Subcutaneous adipose tissue (tissue), 4 donors: ENCODE results near the gene ANGPT4. TPM values are rescaled to one million over a fixed set of nuclear protein-coding genes. Genes with fewer than 3 reads are reported as not detected.

Experiments
- total RNA-seq, 4 donors: library from RNA; depleted of rRNA; stranded (reverse); fragments of >200 nt; gene quantifications; one replicate each; pipeline ENCODE4 v1.1.0, GENCODE V29; 2016
- TF ChIP-seq, protein P1 (sequence below): fragments of 450-650 bp; IDR thresholded peaks from one replicate; pipeline ENCODE4 v1.5.1; 2016; ENCODE audit warnings: low read depth, mild to moderate bottlenecking, control low read depth, antibody characterized with exemption, moderate library complexity

ANGPT4 gene
- total RNA-seq, 4 donors from 2014 or later = 2.3 to 106 (median 8.7) TPM

DNA sequence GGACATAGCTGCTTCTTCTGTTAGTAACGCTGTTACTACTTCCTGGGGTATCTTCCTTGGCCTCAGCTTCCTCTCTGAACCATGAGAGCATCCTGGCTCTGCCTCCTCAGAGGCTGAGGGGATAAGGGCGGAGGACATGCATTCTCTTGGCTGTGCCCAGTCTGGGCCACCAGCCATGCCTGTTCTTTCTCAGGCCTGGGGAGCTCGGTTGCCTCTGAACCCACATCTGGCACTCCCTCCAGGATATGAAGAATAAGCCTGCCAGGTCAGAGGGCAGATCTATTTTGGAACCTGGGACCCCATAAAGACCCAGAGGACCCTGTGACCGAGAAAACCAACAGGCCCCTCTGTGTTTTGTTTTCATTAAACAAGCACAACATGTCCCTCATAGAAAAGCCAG lies 6.6 kb upstream of the ANGPT4 start:
- TF ChIP-seq, protein P1, sequence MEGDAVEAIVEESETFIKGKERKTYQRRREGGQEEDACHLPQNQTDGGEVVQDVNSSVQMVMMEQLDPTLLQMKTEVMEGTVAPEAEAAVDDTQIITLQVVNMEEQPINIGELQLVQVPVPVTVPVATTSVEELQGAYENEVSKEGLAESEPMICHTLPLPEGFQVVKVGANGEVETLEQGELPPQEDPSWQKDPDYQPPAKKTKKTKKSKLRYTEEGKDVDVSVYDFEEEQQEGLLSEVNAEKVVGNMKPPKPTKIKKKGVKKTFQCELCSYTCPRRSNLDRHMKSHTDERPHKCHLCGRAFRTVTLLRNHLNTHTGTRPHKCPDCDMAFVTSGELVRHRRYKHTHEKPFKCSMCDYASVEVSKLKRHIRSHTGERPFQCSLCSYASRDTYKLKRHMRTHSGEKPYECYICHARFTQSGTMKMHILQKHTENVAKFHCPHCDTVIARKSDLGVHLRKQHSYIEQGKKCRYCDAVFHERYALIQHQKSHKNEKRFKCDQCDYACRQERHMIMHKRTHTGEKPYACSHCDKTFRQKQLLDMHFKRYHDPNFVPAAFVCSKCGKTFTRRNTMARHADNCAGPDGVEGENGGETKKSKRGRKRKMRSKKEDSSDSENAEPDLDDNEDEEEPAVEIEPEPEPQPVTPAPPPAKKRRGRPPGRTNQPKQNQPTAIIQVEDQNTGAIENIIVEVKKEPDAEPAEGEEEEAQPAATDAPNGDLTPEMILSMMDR = no peak

DNA sequence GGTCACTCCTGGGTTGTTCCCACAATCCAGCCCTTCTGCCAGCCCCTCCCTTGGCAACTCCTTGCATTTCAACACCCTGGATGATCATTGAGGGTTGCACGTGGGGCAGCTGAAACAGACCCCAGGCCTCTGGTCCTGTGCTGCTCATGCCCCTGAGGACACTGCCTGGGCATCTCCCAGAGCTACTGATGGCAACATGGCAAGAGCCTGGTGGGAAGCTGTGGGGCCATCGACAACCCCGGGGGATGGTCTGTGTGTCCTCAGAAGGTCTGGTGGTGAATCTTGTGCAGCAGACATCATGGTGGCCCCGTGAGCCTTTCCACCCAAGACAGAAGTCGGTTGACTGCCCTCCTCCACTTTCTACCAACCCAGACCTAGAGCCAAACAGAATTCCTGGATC lies 4.9 kb upstream of the ANGPT4 start:
- TF ChIP-seq, protein P1 = no peak

DNA sequence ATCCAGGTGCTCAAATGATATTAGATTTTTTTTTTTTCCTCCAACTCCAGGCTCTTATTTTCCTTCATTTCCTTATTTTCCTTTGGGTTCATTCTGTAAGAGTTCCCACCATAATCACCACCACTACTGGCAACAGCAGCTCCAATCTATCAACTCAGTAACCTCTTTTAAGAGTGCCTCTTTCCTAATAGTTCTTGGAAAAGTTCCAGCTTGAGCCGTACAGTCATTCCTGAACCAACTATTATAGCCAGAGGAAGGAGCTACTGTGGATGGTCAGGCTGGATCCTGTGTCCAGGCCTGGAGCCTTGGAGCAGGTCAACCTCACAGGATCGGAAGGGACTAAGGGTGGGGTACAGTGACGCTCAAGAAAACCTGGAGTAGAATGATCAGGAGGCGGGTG lies 4.2 kb upstream of the ANGPT4 start:
- TF ChIP-seq, protein P1 = no peak

DNA sequence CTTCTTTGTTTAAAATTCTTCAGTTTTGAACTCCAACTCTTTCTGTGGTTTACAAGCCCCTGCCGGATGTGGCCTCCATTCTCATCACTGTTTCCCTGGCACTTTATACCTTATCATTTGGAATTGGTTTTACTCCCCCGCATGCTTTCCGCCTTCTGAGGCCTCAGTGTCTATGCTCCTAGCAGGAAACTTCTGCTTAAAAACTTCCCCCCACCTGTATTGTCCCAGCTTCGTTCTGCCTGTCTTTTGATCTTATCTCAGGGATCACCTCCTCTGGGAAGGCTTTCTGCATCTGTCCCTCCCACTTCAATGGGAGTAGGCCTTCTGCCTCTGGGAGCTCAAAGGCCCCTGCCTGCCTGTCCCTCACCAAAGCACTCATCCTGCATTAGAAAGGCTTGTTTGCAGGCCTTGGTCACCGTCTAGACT lies 3.4 kb upstream of the ANGPT4 start:
- TF ChIP-seq, protein P1 = no peak

DNA sequence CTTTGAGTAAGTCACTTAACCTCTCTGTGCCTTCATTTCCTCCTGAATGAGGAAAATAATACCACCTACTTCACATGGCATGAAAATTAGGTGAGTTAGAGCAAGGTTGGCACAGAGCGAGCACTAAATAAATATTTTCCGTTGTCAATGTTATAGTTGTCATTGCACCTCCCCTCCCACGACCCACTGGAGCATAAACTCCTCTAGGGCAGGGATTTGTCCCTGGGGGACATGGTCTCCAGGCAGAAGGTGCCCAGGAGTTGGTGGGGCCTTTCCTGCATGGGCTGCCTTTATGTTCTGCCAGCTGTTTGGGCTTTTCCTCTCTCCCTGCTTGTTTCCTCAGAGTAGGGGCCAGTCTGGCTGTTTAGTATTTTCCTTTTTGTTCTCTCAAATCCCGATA lies 1.3 kb upstream of the ANGPT4 start:
- TF ChIP-seq, protein P1 = no peak

DNA sequence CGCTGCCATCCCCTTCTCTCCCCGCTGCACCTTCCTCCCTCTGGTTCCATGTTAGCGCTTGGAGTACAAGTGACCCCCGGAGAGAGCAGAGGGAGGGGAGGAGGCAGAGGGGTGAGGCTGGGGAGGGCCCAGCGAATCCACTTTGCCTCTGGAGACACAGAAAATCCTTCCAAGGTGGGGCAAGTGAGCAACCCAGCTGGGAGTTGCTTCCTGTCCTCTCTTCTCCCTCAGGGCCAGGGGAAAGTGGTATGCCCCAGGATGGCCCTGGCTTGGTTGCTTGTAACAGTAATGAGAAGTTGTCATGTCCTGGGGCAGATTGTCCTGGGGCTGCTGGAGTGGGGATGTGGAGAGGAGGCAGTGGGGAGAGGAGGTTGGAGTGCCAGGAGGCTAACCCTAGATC lies 691 bp upstream of the ANGPT4 start:
- TF ChIP-seq, protein P1 = no peak

DNA sequence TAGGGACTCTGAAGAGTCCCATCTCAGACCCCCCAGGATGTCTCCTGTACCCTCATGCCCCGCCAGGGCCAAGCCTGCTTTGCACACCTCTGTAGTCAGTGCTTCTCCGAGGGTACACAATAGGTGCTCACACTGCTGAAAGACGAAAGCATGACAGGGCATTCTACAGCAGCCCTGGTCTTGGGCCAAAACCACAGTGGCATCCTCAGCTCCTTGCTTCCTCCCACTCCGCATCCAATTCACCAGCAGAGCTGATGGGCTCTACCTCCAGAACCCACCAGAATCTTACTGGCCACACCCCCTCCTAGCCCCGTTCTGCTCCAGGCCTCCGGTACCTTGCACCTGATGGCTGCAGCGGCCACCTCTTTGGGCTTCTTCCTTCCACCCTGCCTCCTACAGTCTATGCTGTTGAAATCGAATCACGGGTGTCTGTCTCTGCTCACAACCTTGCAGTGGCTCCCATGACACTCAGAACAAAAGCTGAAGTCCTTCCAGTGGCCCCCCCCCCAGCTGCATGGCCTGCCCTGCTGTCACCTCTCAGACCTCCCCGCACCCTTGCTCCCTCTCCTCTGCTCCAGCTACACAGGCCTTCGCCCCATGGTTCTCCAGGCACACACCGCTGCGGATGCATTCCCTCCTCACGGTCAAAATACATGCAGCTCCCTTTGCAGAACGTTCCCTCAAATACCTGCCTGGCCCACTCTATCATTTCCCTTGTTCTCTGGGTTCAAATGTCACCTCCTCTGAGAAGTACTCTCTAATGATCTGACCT lies 1.2 kb downstream of the ANGPT4 start:
- TF ChIP-seq, protein P1 = no peak
